Measurements from ENCODE around the gene LACTBL1.
A peak's percentile ranks its signal among the peaks of the same experiment; 100 is the strongest.
"Not testable (repeated sequence)": the region's sequence is repeated elsewhere in the genome, so short reads cannot be mapped to it uniquely, and the experiment has no call there.

Gene LACTBL1

GRCh38 chr1:22976127-22976460, 3.4 kb upstream of the LACTBL1 start:
- no peak for DNase-seq

- no peak for DNase-seq
Observed at GRCh38 chr1:22975694-22976093, 3.0 kb upstream of the LACTBL1 start.

- no peak for DNase-seq
Observed at GRCh38 chr1:22971611-22972405, 858 bp downstream of the LACTBL1 start.

- no peak for DNase-seq
Observed at GRCh38 chr1:22971161-22971560, 1.5 kb downstream of the LACTBL1 start.

GRCh38 chr1:22970096-22970495, 2.6 kb downstream of the LACTBL1 start:
- no peak for DNase-seq

- peak; percentile 68 for DNase-seq
Observed at GRCh38 chr1:22969304-22969709, 3.4 kb downstream of the LACTBL1 start.

- DNase-seq, result no peak
Observed at GRCh38 chr1:22967833-22968232, 4.8 kb downstream of the LACTBL1 start.

- DNase-seq, result no peak
Observed at GRCh38 chr1:22966309-22966708, 6.4 kb downstream of the LACTBL1 start.

- DNase-seq, result no peak
Observed at GRCh38 chr1:22963044-22963677, 9.5 kb downstream of the LACTBL1 start.

GRCh38 chr1:22962558-22962957, 10.1 kb downstream of the LACTBL1 start:
- DNase-seq, result no peak

GRCh38 chr1:22959545-22960360, 12.9 kb downstream of the LACTBL1 start:
- DNase-seq, result no peak

- no peak for DNase-seq
Observed at GRCh38 chr1:22958556-22958955, 14.1 kb downstream of the LACTBL1 start.

- no peak for DNase-seq
Observed at GRCh38 chr1:22957066-22957465, 15.6 kb downstream of the LACTBL1 start.

GRCh38 chr1:22955146-22955545, 17.5 kb downstream of the LACTBL1 start:
- no peak for DNase-seq

- DNase-seq, result no peak
Observed at GRCh38 chr1:22953740-22954141, 18.9 kb downstream of the LACTBL1 start.

- no peak for DNase-seq
Observed at GRCh38 chr1:22953057-22953739, 19.5 kb downstream of the LACTBL1 start.

GRCh38 chr1:22952694-22953056, 20.0 kb downstream of the LACTBL1 start:
- DNase-seq, result no peak

- no peak for DNase-seq
Observed at GRCh38 chr1:22951796-22952195, 20.9 kb downstream of the LACTBL1 start.

GRCh38 chr1:22949822-22950331, 22.8 kb downstream of the LACTBL1 start:
- DNase-seq, result no peak

GRCh38 chr1:22945171-22945570, 27.5 kb downstream of the LACTBL1 start:
- DNase-seq, result not testable (repeated sequence)

GRCh38 chr1:22944346-22945055, 28.2 kb downstream of the LACTBL1 start:
- DNase-seq, result no peak

- DNase-seq, result no peak
Observed at GRCh38 chr1:22941257-22941656, 31.4 kb downstream of the LACTBL1 start.
